Measurements from ENCODE around the gene HINT3. TPM values are rescaled to one million over a fixed set of nuclear protein-coding genes. Genes with fewer than 3 reads are reported as not detected.

Gene HINT3
- polyA plus RNA-seq, 1 donor (not counting 4 experiments of a cell fraction or from before 2014, with no cell fraction given) = 3.9 TPM

DNA sequence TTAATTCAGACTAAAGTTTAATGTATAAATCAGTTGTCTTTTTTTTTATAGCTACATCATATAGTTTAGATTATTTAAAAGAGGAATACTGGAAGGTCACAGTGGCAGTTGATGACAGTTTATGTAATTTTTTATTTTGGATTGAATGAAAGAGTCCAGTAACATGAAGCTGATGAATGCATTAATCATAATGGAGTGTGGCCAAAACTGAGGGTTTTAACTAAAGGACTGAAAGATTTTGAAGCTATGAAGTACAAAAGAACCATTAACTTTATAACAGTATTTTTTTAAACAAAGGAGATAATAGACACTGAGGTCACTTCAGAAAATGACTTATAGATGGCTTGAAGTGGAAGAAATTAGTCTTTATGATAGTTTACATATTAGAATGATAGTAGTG lies 71.0 kb downstream of the HINT3 start:
- Histone ChIP-seq H2AFZ (ENCODE audit: control insufficient read depth, low read length) (no peak overlapping the region), H3K79me2 (ENCODE audit: control insufficient read depth, insufficient read depth, low read length) (no peaks in the 10 kb centered on the region), H3K27ac (ENCODE audit: control insufficient read depth, insufficient read depth, low read length) (no peak overlapping the region), H3K9ac (ENCODE audit: control insufficient read depth, extremely low read depth, insufficient read depth, low read length) (no peak overlapping the region), H3K4me1 (ENCODE audit: control insufficient read depth, extremely low read depth, insufficient read depth, low read length) (no peaks in the 10 kb centered on the region), H3K27me3 (ENCODE audit: control insufficient read depth, extremely low read depth, insufficient read depth, low read length) (no peaks in the 10 kb centered on the region), H4K20me1 (ENCODE audit: control insufficient read depth, extremely low read depth, insufficient read depth, low read length) (no peaks in the 10 kb centered on the region), H3K9me1 (ENCODE audit: control insufficient read depth, extremely low read depth, insufficient read depth, low read length) (no peaks in the 10 kb centered on the region), H3K9me3 (ENCODE audit: control insufficient read depth, low read depth, low read length) (no peaks in the 10 kb centered on the region), H3K4me2 (ENCODE audit: control insufficient read depth, extremely low read depth, insufficient read depth, low read depth, low read length) (no peak overlapping the region), H3K4me3 (ENCODE audit: control insufficient read depth in 2 of 3, extremely low read depth in 1 of 3, insufficient read depth in 2 of 3, low read depth in 1 of 3, low read length in 3 of 3) (no peak overlapping the region), H3K36me3 (ENCODE audit: control insufficient read depth in 2 of 2, extremely low read depth in 1 of 2, insufficient read depth in 2 of 2, low read length in 2 of 2) (no peaks in the 10 kb centered on the region)
- dilution Hi-C loops (cut with MboI; ENCODE audit: extremely low pct_ligation_motif_present, low sequenced_read_pairs) = no loop called here
- DNase-seq (ENCODE audit: low read depth, low spot score) = no peak
- no peak for FAIRE-seq
- TF ChIP-seq EZH2 (IDR thresholded peaks at IDR 0.05; ENCODE audit: low read length) (no peak), CTCF (optimal IDR thresholded peaks at IDR 0.05 in 1 of 3, IDR thresholded peaks at IDR 0.05 in 1 of 3, conservative IDR thresholded peaks at IDR 0.05 in 1 of 3; ENCODE audit: extremely low read depth in 1 of 3, insufficient read depth in 2 of 3, low read length in 3 of 3) (no peak)

Small RNA genes lying within 50 kb of the gene (small RNA-seq; reads per million reads assigned to genes)
- gene RNA5SP216 (ENCODE audit: insufficient read length in 3 of 3, low read depth in 3 of 3, low replicate concordance in 1 of 3) = 0 reads per million in 3 experiments

Other genes with a start within 250 kb of the HINT3 start
- gene HEY2, start 207.1 kb upstream of the HINT3 start, polyA plus RNA-seq = not detected in 3 replicates
- 6.8 to 23.5 TPM (median 20.5 TPM) in 3 replicates for gene NCOA7, start 165.8 kb upstream of the HINT3 start, polyA plus RNA-seq
- gene TRMT11, start 29.8 kb downstream of the HINT3 start, polyA plus RNA-seq = 14.7 to 23.0 TPM (median 15.0 TPM) in 3 replicates

Measured in keratinocyte (primary cell).